HG02642 (cell line): Measurements from ENCODE around the gene IGSF9B.
"Not testable (repeated sequence)": the region's sequence is repeated elsewhere in the genome, so short reads cannot be mapped to it uniquely, and the experiment has no call there.

Experiments
- ATAC-seq: cut with Tn5 transposase; IDR thresholded peaks from one replicate; pipeline ENCODE4 v1.9.1; 2021; ENCODE audit warnings: mild to moderate bottlenecking; ENCODE audit not compliant: unreplicated experiment, poor library complexity

The IGSF9B gene, protein sequence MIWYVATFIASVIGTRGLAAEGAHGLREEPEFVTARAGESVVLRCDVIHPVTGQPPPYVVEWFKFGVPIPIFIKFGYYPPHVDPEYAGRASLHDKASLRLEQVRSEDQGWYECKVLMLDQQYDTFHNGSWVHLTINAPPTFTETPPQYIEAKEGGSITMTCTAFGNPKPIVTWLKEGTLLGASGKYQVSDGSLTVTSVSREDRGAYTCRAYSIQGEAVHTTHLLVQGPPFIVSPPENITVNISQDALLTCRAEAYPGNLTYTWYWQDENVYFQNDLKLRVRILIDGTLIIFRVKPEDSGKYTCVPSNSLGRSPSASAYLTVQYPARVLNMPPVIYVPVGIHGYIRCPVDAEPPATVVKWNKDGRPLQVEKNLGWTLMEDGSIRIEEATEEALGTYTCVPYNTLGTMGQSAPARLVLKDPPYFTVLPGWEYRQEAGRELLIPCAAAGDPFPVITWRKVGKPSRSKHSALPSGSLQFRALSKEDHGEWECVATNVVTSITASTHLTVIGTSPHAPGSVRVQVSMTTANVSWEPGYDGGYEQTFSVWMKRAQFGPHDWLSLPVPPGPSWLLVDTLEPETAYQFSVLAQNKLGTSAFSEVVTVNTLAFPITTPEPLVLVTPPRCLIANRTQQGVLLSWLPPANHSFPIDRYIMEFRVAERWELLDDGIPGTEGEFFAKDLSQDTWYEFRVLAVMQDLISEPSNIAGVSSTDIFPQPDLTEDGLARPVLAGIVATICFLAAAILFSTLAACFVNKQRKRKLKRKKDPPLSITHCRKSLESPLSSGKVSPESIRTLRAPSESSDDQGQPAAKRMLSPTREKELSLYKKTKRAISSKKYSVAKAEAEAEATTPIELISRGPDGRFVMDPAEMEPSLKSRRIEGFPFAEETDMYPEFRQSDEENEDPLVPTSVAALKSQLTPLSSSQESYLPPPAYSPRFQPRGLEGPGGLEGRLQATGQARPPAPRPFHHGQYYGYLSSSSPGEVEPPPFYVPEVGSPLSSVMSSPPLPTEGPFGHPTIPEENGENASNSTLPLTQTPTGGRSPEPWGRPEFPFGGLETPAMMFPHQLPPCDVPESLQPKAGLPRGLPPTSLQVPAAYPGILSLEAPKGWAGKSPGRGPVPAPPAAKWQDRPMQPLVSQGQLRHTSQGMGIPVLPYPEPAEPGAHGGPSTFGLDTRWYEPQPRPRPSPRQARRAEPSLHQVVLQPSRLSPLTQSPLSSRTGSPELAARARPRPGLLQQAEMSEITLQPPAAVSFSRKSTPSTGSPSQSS (N-terminal part only)

GRCh38 chr11:133956650-133957633 lies at the start of gene IGSF9B:
TSS of gene IGSF9B (minus strand) at chr11:133956968. CDS start at chr11:133956754, 214 bp downstream.
- peak; percentile 99 for ATAC-seq

DNA sequence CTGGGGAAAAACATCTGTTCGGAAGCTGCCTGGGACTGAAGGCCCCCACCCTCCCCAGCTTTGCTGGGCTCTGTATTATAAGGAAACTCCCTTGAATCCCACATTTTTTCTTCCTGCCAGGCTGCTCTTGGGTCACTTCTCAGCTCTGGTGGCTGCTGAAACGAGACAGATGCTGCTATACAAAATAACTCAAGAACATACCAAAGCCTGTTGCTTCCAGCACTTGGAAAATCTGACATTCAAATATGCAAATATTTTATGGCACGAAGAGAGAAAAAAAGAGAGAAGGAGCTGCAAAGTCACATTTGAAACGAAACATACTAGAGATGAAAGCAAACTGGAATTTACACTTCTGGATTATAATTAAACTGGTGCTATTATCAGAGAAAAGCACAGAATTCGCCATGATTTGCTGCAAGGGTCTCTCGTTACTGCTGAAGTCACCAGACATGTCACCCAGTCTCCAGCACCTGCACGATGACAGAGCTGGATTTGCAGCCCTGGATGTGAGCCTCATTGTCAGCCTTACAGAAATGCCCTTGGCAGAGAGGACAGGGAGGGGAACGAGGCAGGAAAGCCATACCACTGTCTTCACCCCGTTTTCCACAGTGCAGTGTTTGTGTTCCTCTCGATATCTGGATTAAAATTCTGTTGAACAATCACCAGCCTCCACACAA lies 47.9 kb upstream of the IGSF9B start:
- ATAC-seq: no peak

- no peak for ATAC-seq
Measured at GRCh38 chr11:134003792-134004495, 47.2 kb upstream of the IGSF9B start.

DNA sequence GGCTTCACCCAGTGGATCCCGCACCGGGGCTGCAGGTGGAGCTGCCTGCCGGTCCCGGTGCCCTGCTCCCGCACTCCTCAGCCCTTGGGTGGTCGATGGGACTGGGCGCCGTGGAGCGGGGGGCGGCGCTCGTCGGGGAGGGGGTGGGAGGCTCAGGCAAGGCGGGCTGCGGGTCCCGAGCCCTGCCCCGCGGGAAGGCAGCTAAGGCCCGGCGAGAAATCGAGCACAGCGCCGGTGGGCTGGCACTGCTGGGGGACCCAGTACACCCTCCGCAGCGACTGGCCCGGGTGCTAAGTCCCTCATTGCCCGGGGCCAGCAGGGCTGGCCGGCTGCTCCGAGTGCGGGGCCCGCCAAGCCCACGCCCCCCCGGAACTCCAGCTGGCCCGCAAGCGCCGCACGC lies 46.1 kb upstream of the IGSF9B start:
- not testable (repeated sequence) for ATAC-seq

DNA sequence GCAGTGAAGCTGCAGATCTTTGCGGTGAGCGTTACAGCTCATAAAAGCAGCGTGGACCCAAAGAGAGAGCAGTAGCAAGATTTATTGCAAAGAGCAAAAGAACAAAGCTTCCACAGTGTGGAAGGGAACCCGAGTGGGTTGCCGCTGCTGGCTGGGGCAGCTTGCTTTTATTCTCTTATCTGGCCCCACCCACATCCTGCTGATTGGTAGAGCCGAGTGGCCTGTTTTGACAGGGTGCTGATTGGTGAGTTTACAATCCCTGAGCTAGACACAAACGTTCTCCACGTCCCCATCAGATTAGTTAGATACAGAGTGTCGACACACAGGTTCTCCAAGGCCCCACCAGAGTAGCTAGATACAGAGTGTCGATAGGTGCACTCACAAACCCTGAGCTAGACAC lies 45.6 kb upstream of the IGSF9B start:
- not testable (repeated sequence) for ATAC-seq

DNA sequence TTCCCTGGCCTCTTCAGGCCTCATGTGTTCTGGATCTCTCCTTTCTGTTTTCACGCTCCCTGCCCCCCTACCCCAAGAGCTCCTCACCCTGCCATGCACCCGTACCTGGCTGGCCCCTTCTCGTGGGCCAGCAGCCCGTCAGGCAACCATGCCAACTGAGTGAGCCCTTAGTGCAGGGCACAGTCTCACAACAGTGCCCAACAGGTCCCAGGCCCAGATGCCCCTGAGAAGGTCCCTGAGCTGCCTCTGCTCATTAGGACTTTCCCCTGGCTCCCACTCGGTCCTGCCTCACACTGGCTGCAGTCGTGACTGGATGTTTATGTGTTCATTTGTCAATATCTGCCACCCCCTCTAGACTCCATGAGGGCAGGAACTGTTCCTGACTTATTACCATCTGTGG lies 44.8 kb upstream of the IGSF9B start:
- ATAC-seq: no peak

DNA sequence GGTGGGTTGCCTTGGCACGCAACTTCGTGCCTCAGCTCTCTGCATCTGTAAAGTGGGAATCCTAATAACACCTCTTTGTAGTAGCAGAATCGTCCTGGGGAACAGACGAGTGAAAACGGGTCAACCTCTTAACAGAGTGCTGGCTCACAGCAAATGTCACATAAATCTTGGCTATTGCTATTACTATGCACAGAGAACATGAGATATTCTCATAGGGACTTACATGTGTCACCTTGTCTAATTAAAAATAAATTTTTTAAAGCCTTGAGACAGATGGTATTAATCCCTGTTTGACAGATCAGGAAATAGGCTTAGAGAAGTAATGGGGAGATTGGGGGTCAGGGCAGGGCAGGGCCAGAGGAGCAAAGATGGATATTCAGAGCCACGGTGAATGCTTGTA lies 44.3 kb upstream of the IGSF9B start:
- no peak for ATAC-seq

GRCh38 chr11:133999355-133999754 lies 42.6 kb upstream of the IGSF9B start:
- ATAC-seq: no peak

- no peak for ATAC-seq
Measured at GRCh38 chr11:133997554-133997953, 40.8 kb upstream of the IGSF9B start.

- ATAC-seq: no peak
Measured at GRCh38 chr11:133996671-133997070, 39.9 kb upstream of the IGSF9B start.

- ATAC-seq: no peak
Measured at GRCh38 chr11:133995066-133995465, 38.3 kb upstream of the IGSF9B start.

GRCh38 chr11:133993921-133994320 lies 37.2 kb upstream of the IGSF9B start:
- ATAC-seq: no peak

- ATAC-seq: no peak
Measured at GRCh38 chr11:133993107-133993506, 36.3 kb upstream of the IGSF9B start.

DNA sequence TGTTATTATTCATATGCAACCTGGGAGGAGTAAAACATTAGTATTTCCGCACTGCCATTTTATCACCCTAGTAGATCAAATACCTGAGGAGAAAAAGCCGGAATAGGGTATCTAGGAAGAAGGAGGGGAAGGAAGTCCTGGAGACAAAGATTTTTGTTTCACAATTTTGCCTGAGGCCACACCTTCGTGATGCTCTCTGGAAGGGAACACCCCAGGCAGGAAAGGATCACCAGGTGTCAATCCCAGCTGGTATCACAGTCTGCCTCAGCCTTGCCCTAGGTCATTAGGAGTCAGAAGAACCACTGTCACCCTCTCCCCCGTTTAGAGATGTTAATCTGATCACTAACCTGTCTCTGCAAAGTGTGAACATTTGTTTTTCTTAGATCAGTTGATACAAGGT lies 35.4 kb upstream of the IGSF9B start:
- no peak for ATAC-seq

DNA sequence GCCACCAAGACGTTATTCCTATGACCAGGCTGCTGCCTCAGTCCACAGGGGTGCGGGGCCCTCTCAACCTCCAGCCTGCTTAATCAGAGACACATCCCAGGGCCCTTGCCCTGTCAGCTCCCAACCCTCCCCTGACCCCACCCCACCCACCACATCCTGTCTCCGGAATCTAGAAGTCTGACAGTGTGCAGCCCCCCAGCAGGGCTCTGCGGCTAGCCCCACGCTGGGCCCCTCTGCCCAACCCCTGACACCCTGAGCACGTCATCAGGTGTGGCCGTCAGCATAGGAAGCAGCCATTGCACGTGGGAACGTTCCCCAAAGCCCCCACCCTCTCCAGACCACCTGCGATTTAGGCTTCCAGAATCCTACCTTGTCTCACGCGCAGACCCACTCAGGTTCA lies 34.3 kb upstream of the IGSF9B start:
- ATAC-seq: no peak

DNA sequence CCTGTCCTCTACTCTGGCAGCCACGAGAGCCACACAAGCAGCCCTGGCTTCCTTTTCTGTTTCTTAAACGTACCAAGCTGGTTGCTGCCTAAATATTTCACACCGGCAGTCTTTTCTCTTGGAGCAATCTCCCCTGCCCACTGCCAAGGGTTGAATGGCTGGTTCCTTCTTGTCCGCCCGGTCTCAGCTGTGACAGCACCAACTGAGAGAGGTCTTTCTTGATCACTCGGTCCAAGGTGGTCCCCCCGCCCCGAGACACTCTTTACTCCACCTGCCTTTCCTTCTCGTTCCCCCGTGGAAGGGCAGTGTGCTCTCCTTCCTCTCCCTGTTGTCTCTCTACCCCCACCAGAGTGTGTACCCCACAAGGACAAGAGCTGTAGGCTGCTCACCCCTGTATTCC lies 33.7 kb upstream of the IGSF9B start:
- ATAC-seq: no peak

DNA sequence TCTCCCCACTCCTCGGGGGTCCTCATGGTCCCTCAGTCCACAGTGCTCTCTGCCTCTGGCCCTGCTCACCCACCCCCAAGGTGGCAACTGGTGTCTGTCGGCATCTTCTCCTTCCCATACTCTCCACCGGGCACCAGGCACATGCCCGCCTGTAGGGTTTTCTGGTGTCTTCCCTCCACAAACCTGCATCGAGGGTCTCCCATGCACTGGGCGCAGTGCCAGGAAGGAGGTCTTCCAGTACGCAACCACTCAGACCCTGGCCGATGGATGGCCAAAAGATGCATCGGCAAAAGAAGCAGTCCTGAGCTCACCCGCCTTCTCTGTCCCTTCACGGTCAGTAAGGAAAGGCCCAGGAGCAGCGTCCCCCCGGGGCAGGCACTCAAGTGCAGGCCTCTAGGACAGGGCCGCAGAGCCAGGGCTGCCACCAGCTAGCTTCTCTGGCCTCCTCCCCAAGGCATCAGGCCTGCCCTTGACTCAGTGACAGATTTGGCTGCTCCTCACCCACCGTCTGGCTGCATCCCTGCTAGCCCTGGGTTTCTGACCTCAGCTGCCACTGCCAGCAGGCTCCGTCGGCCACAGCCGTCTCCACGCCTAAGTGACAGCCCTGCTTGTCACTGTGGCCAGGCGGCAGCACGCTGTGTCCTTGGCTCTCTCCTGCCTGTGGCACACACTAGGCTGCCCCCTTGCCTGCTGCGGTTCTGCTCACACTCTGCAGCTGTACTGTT lies 32.1 kb upstream of the IGSF9B start:
- ATAC-seq: no peak

- ATAC-seq: no peak
Measured at GRCh38 chr11:133987171-133987570, 30.4 kb upstream of the IGSF9B start.
